Kidney tubule cell (primary cell): ENCODE data around the gene FCN2.

Source experiments
- DNase-seq: peaks from one replicate; pipeline ENCODE4 v3.0.0-alpha.2; 2018; ENCODE audit warnings: low spot score

FCN2 gene

DNA sequence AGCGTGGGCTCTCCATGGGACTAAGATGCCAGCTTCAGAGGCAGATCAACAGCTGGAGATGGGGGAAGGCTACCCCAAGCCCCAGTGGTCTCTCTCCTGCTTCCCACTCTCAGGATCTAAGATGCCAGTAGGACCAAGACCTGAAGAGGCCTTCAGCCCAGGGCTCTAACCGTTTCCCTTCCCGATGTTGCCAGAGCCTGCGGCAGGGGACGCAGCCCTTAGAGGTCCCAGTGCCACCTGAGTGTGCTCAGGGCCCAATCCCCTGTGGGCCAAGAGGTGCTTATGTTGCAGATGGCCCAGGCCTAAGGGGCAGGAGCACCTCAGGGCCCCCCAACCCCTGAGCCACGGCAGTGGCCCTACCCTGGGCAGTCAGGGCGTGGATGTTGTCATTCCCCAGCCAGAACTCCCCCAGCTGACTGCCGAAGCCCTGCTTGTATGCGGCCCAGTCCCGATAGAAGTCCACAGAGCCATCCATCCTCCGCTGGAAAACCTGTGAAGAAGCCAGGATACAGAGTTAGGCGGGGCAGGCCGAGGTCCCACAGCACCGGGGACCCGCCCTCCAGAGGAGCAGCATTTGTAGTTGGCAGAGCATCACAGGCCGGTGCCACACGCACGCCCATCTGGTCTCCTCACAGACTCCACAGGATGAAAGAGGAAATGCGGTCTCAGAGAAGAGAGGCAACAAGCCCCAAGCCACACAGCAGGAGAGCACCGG, 31.7 kb downstream of the FCN2 start:
- no peak for DNase-seq

DNA sequence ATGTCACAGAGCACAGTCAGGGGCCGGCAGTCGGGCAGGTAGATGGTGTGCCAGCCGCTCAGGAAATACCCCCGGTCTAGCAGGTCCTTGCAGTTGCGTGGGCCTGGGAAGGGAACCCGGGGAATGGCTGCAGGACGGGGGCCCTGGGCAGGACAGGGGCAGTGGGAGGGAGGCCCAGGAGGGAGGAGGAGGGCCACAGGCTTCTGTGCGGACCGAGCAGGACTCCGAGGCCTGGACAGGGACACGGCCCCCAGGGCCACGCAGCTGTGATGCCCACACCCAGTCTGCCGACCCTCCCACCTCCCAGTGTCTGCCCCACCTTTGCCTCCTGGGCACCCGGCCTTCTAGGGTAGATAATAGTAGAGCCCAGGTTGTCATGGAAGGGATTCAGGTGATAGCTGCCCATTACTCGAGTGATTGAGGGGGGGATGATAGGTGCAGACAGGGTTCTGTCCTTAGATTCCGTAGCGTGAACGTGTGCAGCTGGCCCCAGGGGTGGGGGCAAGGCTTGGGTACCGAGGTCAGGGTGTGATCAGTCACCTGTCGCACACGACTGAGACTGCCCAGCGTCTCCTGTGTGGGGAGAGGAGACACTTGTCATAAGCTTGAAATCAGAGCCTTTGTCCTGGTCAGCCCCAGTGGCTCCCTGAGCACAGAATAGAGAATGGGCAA, 32.6 kb downstream of the FCN2 start:
- no peak for DNase-seq

DNA sequence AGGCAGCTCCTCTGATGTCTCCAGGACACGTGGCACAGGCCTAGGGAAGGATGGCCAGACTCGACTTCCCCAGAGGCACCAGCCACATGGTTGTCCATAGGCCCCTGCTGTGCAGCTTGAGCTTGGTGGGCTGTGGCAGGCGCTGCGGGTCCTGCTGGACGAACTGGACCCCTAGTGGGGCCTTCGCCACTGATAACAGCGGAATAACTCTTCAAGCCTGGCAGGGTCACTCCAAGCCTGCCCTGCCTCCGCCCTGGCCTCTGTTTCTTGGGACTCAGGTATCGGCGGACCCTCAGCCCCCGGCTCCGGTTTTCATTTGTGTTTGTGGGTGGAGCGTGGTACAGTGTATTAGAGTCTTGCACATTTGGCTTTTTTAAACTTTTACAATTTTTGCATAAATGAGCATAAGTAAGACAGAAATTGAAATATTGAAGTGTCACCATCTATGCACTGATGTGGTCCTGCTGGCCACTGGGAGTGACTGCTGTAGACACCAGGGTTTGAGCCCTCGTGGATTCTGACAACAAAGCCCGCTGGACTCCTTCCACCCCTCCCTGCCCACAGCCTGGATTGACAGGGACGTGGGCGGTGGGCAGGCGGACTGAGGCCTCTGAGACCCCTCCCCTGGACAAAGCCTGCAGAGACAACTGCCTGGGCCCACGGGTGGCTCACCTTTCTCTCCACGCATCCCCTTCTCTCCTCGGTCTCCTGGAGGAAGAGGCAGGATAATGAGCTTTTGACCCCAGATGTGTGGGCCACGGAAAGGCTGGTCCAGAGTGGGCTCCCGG, 33.3 kb downstream of the FCN2 start:
- no peak for DNase-seq

DNA sequence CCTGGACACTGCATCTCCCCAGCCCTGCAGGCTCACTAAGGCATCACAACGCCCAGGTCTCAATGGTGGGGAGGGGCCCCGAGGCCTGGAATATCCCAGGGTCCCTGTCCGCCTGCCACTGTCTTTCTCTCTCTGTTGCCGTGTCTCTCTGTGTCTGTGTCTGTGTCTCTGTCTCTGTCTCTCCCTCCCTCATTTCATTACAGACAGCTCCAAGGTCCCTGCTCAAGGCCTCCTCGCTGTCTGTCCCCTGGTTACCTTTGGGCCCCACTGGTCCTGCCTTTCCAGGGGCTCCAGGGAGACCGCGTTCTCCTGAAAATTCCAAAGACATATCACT, 33.9 kb downstream of the FCN2 start:
- DNase-seq = no peak

DNA sequence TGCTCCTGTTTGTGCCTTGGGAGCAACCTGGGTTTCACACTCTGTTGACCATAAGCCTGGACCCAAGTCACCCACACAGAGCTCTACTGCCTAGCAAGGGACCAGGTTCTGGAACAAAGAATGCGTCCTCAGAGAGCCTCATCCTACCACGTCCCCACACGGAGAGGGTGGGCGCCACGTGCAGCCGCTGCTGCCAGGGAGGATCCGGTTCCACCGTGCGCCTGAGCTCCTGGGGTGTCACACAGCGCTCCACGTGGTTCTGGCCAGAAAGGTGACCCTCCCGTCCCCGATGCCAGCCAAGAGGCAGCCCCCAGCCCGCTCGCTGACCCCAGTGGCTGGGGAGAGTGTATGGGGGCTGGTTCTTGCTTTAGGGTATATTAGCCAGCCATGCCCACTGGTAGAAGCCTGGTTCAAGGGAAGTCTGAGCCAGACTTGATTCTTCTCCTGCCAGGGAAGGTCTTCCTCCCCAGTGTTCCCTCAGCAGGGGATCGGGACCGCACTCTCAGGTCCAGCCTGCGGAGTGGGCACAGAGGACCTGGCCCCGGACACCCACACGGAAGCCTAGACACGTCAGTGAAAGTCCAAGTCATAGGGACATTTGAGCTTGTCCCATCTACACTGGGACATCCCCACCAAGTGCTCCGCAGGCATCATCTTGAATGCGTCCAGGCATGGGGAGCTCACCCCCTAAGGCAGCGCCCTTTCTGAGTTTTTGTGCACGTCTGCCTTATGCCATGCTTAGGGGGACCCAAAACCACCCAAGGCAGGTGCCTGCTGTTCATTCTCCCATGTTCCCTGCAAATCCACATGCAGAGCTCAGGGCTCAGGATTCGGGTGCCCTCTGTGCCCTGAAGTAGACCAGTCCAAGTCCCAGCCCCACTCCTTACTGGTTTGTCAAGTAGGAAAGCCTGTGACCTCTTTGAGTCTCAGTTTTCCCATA, 34.7 kb downstream of the FCN2 start:
- DNase-seq = no peak

DNA sequence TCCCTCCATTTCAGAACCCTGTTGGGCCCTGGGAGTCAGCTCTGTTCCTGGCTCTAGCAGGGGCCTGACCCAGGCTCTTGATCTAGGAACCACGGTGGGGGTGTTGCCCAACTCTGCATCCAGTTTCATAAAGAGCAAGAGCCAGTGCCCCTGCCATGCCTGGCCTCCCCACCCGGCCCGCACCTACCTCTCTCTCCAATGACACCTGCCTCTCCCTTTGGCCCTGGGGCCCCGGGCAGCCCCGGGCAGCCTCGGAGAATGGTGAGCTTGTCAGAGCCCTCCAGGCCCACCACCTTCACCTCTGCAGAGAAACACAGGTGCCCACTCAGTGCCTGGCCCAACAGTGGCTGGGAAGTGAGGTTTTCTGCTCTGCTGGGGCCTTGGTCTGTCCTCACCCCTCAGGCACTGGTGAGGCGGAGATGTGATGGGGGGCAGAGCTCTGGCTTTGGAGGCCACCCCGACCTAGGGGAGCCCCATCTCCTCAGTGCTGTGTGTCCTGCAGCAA, 35.6 kb downstream of the FCN2 start:
- DNase-seq = no peak

DNA sequence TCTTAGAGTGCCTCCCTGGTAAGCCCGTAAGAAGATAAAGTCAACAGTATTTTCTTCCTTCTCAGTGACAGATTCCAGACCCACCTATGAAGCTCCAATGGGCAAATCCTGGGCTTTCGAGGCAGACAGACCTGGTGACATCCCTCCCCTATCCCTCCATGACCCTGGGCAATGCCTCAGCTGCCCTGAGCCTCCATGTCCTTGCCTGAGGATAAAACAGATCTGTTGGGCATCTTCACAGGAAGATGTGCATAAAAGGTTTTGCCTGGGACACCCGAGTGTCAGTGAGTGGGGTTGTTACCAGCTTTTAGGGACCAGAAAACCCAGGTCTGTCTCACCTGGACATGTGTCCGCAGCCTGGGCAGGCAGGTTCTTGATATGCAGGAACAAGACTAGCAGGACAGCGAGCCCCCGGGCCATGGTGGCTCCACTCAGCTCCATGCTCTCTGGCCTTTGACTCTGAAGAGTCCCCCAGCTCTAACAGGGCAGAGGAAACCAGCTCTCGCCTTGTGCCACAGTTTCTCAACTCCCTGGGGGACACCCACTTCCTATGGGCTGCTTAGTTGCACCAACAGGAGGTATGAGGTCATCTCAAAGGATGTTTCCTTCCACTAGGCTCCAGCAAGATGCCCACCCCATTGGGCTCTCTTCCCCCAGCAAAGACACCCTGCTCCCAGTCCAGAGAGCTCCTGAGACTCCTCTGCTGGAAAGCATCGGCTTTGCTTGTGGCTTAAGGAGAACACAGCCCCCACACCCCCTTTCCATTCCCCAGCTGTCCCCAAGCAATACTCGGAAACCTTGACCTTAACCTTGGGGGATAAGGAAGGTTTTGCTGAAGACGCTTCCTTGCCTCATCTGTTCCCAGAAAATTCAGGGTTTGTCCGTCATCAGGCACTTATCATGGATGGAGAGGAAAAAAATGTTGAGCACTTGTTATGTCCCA, 37.1 kb downstream of the FCN2 start, which contains the start of gene FCN1:
FCN1 (minus strand) TSS at position 482 of the 943 bp plus-strand sequence; CDS start at position 441, 41 bp downstream.
- DNase-seq = no peak

DNA sequence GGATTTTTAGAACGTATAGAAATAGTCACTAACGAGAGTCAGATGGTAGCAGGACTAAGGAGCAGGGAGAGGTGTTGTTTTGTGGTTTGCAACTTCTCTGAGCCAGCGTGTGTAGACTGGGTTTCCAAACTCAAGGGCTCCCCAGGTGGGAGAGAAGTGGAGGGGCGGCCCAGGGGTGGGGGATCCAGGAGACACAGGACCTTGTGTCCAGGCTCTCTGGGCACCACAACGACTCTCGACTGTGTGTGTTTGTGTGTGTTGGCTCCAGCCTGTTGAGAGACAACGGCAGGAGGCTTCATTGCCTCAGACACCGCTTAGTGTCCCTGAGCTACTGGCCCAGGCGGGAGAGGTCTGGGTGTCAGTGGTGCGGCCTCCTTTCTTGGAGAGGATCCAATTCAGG, 38.0 kb downstream of the FCN2 start:
- DNase-seq = no peak

DNA sequence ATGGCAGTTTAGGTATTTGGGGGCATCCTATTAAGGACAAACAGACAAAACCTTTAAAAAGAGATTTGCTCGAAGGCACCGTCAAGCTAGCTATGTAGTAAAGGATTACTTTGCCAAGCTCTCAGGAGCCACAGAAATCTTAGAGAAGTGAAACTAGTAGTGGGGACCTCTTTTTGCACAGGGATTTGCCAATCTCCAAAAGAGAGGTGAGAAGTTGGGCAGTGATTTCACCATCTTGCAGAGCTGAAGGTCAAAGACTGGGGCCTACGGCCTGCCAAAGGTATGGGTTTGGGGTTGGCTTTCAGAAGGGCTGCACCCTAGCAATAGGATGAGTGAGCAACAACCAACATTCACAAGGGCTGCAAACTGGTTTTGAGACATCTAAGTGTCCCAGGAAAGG, 38.7 kb downstream of the FCN2 start:
- no peak for DNase-seq

DNA sequence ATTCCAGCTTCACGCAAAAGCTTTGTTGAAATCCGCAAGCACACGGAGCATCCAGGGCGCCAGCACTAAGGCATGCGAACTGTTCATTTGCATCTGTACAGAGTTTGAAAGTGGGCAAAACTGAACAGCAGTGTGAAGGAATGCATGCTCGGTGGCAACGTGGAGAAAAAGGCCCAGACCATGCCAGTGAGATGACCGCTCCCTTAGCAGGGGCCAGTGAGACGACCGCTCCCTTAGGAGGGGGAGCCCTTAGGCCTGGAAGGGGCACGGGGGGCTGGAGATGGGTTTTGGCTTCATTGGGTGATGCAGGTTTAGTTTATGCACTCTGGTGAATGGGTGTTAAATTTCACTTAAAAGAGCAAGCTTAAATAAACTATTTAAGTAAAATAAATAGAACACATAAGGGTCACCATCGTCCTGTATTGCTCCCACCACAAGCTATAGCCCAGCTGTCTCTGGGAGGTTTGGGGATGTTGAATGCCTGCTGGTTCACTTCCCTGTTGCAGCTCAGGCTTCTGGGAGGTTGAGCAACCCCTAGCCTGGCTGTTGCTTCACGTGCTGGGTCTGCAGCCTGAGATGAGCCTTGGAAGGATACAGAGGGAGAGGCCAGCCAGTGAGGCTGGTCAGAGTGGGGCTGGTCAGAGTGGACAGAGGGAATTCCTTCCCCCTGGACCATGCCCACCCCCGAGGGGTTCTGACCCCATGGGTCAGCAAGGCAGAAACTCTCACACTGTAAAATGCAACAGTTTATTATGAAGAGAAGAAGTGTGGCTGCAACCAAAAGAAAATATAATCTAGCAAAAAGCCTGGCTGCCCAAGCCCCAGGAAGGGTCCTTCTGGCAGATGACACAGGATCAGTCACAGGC, 41.7 kb downstream of the FCN2 start:
- DNase-seq = no peak

DNA sequence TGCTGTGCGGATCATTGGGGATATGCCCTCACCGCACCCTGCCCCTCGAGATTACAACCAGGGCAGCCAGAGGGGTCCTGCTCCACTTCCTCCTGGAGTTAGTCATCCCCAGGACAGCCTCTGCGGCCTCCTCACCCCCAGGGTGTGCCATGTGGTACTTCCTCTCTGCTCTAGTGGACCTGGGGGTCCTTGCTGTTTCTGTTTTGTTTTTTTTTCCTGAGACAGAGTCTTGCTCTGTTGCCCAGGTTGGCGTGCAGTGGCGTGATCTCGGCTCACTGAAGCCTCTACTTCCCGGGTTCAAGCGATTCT, 42.3 kb downstream of the FCN2 start:
- no peak for DNase-seq

DNA sequence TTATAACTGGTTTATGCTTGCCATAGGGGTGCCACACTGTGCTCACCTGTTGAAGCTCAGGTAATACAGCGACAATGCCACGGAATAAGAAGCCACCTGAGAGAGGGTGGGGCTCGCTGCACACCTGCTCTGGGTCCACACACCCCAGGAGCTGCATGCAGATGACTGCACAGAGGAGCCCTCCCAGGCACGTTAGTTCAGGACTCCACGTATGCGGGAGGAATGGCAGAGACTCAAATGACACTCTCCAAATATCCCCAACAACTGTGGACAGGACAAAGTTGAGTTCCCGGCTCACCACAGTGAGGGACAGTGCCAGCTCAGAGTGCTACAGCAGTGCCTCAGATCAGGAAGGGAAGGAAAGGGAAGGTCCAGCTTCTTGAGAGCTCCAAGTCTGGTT, 42.9 kb downstream of the FCN2 start:
- DNase-seq = no peak

DNA sequence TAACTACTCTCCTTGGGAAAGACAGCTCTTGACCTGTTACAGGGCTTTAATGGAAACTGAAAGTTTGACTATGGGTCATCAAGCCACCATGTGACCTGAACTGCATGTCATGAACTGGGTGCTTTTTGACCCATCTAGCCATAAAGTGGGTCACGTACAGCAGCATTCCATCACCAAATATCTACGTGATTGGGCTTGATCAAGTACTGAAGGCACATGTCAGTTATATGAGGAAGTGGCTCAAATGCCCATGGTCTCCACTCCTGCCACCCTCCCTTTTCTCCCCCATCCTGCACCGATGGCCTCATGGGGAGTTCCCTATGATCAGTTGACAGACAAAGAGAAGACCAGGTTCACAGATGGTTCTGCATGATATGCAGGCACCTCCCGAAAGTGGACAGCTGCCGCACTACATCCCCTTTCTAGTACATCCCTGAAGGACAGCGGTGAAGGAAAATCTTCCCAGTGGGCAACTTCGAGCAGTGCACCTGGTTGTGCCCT, 44.5 kb downstream of the FCN2 start:
- DNase-seq = no peak

DNA sequence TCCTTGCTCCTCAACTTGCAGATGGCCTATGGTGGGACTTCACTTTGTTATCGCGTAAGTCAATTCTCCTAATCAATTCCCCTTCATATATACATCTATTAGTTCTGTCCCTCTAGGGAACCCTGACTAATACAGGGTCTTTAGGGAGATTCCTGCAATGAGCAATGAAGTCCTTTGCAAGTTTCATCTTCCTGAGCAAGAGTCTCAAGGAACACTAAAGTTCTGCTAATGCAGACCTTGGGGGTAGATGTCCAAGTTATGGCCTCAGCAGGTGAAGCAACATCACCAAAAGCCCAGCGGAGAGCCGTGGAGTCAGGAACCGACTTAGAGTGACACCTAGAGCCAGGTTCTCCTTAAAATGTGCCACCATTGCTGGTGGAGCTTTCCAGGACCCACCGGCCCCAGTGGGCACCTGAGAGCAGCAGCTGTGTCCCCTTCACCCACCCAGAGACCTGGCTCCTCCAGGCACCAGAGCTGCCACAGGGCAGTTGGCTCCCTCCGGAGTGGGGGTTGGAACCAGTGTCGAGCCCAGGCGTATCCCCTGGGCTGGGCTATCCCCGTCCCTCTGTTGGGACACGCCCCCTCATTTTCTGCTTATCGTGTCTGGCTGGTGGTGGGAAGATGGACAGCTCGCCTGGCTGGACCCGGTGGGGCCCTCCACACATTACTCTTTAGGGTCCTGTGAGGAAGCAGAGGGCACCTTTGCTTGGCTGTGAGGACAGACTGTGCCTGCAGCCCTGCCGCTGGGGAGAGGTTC, 48.0 kb downstream of the FCN2 start:
- no peak for DNase-seq

DNA sequence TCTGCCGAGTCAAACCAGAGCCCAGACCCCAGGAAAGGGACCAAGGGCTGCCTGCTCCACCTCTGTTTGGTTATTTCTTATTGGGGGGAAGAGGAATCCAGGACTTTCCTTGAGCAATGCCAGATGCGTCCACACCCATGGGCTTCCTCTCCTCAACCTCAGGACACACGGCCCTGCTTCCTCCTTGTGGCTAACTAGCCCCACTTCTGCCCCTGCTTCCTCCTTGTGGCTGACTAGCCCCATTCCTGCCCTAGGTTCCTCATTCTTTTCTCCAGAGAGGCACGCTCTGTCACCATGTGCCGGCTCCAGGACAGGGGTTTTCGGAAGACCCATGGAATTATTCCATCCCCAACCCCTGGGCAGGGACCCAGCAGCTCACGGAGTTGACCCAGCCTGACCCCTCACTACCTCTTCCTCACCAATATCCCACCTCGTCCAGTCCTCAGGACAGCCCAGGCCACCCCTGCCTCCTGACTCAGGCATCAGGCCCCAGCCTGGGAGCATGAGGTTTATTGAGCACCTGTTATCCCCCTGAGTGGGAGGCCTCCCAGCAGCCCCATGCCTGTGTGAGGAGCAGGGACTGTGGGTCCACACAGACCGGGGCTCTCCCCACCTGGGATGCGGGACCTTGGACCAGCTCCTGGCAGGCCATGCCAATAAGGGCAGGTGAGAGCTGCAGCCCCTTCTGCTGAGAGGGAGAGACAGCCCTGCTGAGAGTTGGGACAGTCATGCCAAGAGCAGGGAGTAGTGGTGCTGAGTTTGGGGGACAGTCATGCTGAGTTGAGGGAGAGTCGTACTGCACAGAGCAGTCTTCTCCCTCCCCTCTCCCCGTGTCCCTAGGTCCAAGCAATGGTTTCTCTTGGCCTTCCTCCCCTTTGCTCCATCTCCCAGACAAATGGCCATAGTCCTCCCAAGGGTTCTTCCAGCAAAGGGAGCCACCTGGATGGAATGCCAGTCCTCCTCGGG, 48.9 kb downstream of the FCN2 start:
- DNase-seq = no peak

DNA sequence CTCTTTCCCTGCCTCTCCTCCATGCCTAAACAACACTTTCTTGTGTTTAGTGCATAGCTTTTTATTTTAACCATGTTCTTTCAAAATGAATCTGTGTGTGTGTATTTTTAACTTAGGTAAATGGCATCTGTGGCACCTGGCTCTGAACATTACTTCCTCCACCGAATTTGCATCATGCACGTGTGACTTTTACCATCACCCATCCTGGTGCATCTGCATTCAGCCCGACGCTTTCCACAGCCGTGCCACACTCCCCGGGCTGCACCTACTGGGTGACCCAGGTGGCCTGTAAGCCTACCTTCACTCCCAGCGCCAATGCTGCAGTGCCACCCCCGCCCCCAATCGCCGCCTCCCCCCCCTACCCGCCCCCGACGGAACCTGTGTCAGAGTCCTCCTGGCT, 49.8 kb downstream of the FCN2 start:
- DNase-seq = no peak

DNA sequence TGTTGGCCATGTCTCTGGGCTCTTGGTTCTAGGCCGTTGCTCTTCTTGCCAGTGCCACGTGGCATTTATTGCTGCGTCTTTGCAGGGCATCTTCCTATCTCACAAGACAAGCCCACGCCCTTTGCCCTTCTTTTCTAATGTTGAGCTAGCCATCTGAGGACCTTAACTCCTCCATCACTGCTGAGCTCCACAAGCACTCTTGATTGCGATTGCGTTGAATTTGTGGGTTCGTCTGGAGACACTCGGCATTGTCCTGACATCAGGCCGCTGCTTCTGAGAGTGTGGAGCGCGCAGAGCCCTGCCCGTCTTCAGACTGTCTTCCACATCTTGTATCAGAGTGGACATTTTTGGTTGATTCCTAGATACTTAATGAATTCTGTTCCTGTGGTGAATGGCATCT, 51.6 kb downstream of the FCN2 start:
- DNase-seq = no peak

DNA sequence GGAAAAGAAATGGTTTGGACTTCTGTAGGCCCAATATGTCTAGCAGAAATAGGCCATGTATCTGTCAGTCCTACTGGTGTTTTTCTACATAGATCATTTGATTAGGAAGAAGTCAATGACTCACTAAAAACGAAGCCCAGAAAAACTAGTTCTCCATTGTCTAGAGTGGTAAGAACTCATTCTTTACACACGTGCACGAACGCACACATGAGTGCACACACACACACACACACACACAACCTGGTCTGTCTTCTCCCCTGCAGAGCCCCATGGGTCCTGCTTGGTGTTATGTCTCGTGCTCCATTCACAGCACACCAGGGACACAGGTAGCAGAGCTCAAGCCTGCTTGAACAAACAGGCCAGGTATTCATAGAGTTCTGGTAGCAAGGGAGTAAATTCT, 52.0 kb downstream of the FCN2 start:
- DNase-seq = no peak
